GM19468 (cell line): ENCODE data around the gene SPSB1.

Experiments used
- ATAC-seq: cut with Tn5 transposase; IDR thresholded peaks from one replicate; pipeline ENCODE4 v1.9.1; 2021; ENCODE audit warnings: mild to moderate bottlenecking, moderate library complexity, moderate number of reproducible peaks; ENCODE audit not compliant: unreplicated experiment; ENCODE audit errors: extremely low read depth

The SPSB1 gene

GRCh38 chr1:9356829-9357466, 64.3 kb downstream of the SPSB1 start:
- ATAC-seq: no peak

GRCh38 chr1:9357958-9358357, 65.3 kb downstream of the SPSB1 start:
- no peak for ATAC-seq

- no peak for ATAC-seq
These were observed 67.8 kb downstream of the SPSB1 start for GRCh38 chr1:9360371-9361064.

GRCh38 chr1:9361630-9362260, 69.1 kb downstream of the SPSB1 start:
- no peak for ATAC-seq

- no peak for ATAC-seq
These were observed 69.8 kb downstream of the SPSB1 start for GRCh38 chr1:9362488-9362887.

- ATAC-seq: no peak
These were observed 70.4 kb downstream of the SPSB1 start for GRCh38 chr1:9363061-9363471.

- ATAC-seq: no peak
These were observed 73.6 kb downstream of the SPSB1 start for GRCh38 chr1:9366298-9366697.

GRCh38 chr1:9366943-9367780, 74.5 kb downstream of the SPSB1 start:
- ATAC-seq: no peak

- no peak for ATAC-seq
These were observed 75.1 kb downstream of the SPSB1 start for GRCh38 chr1:9367806-9368205.

- ATAC-seq: no peak
These were observed 75.7 kb downstream of the SPSB1 start for GRCh38 chr1:9368356-9368755.

GRCh38 chr1:9369964-9370788, 77.5 kb downstream of the SPSB1 start:
- no peak for ATAC-seq

GRCh38 chr1:9371391-9371935, 78.8 kb downstream of the SPSB1 start:
- ATAC-seq: no peak

GRCh38 chr1:9371951-9372350, 79.3 kb downstream of the SPSB1 start:
- ATAC-seq: no peak

GRCh38 chr1:9373619-9374018, 80.9 kb downstream of the SPSB1 start:
- ATAC-seq: no peak

GRCh38 chr1:9374748-9375341, 82.2 kb downstream of the SPSB1 start:
- ATAC-seq: no peak

- no peak for ATAC-seq
These were observed 83.2 kb downstream of the SPSB1 start for GRCh38 chr1:9375912-9376311.

GRCh38 chr1:9376430-9376829, 83.7 kb downstream of the SPSB1 start:
- no peak for ATAC-seq

GRCh38 chr1:9376886-9377333, 84.2 kb downstream of the SPSB1 start:
- no peak for ATAC-seq

- ATAC-seq: no peak
These were observed 86.1 kb downstream of the SPSB1 start for GRCh38 chr1:9378801-9379200.
